SW 1271 (cell line): Measurements from ENCODE around the gene ZNF592.

ENCODE experiments used
- DNase-seq, 2 experiments: peaks; one replicate each; lab custom pipeline; 2025; lab: John Stamatoyannopoulos, UW

ZNF592 gene

GRCh38 chr15:84782346-84782745, 34.0 kb downstream of the ZNF592 start:
- no peak for DNase-seq

DNA sequence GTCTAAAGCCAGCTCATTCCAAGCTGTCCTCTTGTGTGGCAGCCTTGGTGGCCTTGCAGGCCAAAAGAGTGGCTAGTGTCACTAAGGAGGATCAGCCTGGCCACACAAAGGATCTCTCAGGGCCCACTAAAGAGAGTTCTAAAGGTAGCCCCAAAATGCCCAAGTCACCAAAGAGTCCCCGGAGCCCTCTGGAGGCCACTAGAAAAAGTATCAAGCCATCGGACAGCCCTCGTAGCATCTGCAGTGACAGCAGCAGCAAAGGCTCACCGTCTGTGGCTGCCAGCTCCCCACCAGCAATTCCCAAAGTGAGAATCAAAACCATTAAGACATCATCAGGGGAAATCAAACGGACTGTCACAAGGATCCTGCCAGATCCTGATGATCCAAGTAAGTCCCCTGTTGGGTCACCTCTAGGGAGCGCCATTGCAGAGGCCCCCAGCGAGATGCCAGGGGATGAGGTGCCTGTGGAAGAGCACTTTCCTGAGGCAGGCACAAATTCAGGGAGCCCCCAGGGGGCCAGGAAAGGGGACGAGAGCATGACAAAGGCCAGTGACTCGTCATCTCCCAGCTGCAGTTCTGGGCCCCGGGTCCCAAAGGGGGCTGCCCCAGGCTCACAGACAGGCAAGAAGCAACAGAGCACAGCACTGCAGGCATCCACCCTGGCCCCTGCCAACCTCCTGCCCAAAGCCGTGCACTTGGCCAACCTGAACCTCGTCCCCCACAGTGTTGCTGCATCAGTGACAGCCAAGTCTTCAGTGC, 35.3 kb downstream of the ZNF592 start:
- no peak for DNase-seq

GRCh38 chr15:84784262-84784661, 35.9 kb downstream of the ZNF592 start:
- DNase-seq: no peak

GRCh38 chr15:84785053-84785452, 36.7 kb downstream of the ZNF592 start:
- DNase-seq: no peak

GRCh38 chr15:84788500-84788899, 40.1 kb downstream of the ZNF592 start:
- no peak for DNase-seq

DNA sequence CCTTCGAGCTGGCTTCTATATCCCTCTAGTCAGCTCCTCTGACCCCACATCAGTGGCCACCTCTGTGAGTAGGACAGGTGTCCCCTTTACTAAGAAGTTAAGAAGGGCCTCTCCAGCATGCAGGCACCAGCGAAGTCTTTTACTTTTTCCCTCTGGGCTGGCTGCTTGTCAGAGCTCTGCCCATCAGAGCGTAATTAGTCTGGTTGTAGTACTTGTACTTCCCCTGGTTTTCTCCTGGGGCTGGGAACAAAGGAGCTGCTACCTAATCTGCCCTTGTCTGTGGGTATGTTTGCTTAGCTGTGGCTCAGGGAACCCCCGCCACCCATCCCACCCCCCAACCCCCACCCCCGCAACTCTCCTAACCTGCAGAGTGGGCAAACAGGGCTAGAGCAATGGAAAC, 41.4 kb downstream of the ZNF592 start:
- no peak for DNase-seq

DNA sequence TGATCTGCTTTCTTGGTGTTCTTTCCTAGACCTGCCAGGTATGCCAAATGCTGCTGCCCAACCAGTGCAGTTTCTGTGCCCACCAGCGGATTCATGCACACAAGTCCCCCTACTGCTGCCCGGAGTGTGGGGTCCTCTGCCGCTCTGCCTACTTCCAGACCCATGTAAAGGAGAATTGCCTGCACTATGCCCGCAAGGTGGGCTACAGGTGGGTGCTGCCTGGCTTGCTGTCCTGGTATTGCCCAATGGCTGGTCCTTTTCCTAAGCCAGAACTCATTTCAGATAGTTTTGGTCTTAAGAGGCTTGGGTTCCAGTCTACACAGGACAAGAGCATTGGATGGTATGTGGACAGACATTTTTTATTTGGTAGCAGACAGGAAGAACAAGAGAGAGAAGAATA, 42.3 kb downstream of the ZNF592 start:
- no peak for DNase-seq

DNA sequence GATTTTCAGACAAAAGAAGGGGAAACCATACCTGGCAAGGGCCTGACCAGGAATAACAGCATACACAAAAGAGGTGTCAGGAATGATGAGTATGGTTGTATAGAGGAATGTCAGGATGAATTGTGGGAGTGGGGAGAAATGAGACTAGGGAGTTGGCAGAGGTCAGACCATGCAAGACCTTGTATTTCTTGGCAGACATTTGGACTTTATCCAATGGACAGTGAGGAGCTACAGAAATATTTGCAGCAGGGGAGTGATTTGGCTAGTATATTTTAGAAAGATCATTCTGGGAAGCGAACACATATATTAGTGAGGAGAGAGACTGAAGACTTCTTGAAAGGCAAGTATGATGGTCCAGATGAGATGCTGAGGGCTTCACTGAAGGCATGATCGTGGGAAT, 43.4 kb downstream of the ZNF592 start:
- DNase-seq: no peak

- DNase-seq: no peak
Observed at GRCh38 chr15:84793431-84794161, 45.2 kb downstream of the ZNF592 start.

- no peak for DNase-seq
Observed at GRCh38 chr15:84794162-84794547, 45.8 kb downstream of the ZNF592 start.

GRCh38 chr15:84795186-84795585, 46.8 kb downstream of the ZNF592 start:
- DNase-seq: no peak

GRCh38 chr15:84797212-84797611, 48.8 kb downstream of the ZNF592 start:
- no peak for DNase-seq

DNA sequence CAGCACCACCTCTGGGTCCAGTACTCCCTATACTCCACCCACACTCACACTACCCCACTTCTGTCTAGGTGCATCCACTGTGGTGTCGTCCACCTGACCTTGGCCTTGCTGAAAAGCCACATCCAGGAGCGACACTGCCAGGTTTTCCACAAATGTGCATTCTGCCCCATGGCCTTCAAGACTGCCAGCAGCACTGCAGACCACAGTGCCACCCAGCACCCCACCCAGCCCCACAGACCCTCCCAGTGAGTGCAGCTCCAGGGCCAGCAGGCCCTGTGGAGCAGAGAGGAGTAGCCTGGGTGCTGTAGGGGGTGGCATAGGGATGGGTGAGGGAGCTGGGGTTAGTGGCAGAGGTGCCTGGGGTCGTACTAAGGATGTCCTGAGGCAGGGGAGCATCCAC, 49.4 kb downstream of the ZNF592 start:
- no peak for DNase-seq

DNA sequence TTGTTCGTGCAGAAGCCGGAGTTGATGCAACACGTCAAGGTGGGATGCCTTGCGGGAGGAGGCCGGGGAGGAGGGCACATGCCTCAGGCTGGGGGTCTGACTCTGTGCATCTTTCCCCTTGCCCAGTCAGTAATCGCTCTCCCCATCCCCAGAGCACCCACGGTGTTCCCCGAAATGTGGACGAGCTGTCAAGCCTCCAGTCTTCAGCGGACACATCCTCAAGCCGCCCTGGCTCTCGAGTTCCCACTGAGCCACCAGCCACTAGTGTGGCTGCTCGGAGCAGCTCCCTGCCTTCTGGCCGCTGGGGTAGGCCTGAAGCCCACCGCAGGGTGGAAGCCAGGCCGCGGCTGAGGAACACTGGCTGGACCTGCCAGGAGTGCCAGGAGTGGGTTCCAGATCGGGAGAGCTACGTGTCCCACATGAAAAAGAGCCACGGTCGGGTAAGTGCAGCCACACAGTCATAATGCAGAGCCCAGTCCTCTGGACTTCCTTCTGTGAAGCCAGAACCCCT, 50.1 kb downstream of the ZNF592 start:
- no peak for DNase-seq

- DNase-seq: no peak
Observed at GRCh38 chr15:84799511-84800187, 51.3 kb downstream of the ZNF592 start.

GRCh38 chr15:84800365-84800806, 52.0 kb downstream of the ZNF592 start:
- no peak for DNase-seq

- DNase-seq: no peak
Observed at GRCh38 chr15:84804005-84804900, 55.9 kb downstream of the ZNF592 start.

GRCh38 chr15:84805221-84805620, 56.8 kb downstream of the ZNF592 start:
- no peak for DNase-seq

- DNase-seq: no peak
Observed at GRCh38 chr15:84807228-84807627, 58.8 kb downstream of the ZNF592 start.

- no peak for DNase-seq
Observed at GRCh38 chr15:84810073-84810840, 61.9 kb downstream of the ZNF592 start.

DNA sequence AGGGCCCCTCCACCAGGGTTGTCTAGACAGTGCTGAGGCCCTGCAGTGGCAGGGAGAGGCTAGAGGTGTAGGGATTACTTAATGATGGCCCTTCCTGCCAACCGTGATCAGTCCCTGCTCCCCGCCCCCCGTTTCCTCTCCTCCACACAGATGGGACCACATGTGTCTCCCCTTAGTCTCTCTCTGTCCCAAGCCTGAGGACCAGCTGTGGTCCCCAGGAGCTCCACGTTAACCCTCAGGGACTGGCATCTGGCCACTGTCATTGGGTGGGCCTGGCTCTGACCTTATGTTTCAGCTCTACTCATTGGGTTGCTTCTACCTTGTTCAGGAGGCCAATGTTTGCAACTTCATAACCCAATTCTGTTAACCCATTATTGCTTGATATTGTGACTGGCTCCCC, 62.8 kb downstream of the ZNF592 start:
- no peak for DNase-seq
